Measurements from ENCODE around the gene P3H2.

P3H2 gene

GRCh38 chr3:189941679-189942078, 179.0 kb downstream of the P3H2 start:
- DNase-seq (ENCODE audit: extremely low read depth, low read depth): no peak

GRCh38 chr3:189941125-189941524, 179.6 kb downstream of the P3H2 start:
- TF ChIP-seq CTCF (IDR thresholded peaks at IDR 0.05; ENCODE audit: low read depth, low read length): no peak
- no peak for DNase-seq (ENCODE audit: extremely low read depth, low read depth)

More at GRCh38 chr3:189941679-189942078, 179.0 kb downstream of the P3H2 start:
- TF ChIP-seq CTCF (IDR thresholded peaks at IDR 0.05; ENCODE audit: low read depth, low read length): no peak

DNA sequence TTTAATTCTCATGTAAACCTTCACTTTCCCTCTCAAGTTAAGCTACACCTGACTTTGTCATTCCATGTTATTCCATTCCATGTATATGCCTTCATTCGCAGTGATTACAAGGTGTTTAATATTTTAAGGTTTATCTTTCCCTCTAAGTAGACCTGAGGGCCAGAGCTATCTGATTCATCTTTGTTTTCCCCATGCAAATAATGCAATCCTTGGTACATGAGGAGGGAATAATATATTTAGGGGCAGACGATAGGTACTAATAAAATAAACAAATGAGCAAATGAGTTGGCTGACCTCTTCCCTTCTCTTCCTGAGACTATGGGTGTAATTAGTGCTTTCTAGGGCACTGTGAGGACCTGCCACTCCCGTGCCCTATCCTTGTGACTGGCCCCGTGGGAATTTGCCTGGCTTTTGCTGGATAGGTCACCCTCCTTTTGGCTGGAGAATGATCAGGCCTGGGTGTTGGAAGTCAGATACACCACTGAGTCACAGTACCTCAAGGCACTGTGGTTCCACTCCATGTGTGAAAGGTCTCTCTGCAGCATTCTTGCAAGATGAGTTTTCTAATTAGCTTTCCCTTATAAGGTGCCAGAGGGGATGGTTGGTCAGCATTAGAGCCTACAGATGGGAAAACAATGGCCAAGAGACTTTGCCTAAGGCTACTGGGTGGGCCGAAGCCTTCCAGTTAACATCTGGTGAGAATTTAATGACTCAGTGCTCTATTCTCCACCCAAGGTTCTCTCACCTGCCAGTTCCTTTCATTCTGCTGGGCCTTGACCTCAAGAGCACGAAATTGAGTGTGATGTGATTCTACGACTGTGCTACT, 183.2 kb downstream of the P3H2 start:
- peak; percentile 89 for DNase-seq (ENCODE audit: extremely low read depth, low read depth)
- TF ChIP-seq CTCF (IDR thresholded peaks at IDR 0.05; ENCODE audit: low read depth, low read length): no peak

DNA sequence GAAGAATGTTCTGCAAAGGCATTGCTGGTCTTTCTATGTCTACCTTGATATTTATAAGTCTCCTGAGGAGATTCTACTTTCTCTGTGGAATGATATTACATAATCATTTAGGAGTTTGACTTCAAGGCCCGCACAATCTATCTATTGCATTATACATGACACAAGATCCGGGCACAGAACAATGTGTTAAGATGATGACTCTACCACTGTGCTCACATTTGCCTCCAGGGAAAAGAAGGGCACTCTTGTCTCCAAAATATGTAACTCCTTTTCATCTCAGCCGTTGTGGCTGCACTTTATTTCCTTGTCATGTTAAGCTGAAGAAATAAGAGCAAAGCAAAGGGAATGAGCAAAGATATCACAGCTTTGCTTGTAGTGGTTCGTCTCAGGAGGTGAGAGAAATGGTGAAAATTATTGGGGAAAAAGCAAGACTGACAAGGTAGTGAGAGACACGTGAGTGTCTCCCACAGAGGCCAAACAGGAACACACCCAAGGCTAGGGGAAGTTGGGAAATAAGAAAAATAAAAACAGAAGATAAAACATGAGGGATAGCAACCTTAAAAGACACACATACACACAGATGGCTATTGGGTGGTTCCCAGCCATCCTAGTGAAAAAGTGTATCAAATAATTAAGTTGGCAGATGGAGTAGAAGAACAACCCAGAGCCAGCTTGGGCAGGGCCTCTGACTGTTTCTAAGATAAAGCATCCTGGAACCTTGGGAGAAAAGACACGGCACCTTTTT, 184.3 kb downstream of the P3H2 start:
- DNase-seq (ENCODE audit: extremely low read depth, low read depth): no peak
- no peak for TF ChIP-seq CTCF (IDR thresholded peaks at IDR 0.05; ENCODE audit: low read depth, low read length)

- no peak for TF ChIP-seq CTCF (IDR thresholded peaks at IDR 0.05; ENCODE audit: low read depth, low read length)
- DNase-seq (ENCODE audit: extremely low read depth, low read depth): no peak
Observed at GRCh38 chr3:189927975-189928895, 192.5 kb downstream of the P3H2 start.

DNA sequence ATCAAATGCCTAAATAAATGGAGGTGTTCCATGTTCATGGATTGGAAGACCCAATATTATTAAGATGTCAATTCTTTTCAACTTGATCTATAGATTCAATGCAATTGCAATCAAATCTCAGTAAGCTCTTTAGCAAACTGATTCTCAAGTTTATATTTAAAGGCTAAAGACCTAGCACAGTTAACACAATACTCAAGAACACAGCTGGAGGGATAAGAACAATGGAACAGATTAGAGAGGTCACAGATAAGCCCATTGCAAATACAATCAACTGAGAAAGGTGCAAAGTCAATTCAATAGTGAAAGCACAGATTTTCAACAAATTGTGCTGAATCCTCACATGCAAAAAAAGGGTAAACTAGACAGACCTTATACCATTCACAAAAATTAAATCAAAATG, 198.9 kb downstream of the P3H2 start:
- DNase-seq (ENCODE audit: extremely low read depth, low read depth): no peak
- no peak for TF ChIP-seq CTCF (IDR thresholded peaks at IDR 0.05; ENCODE audit: low read depth, low read length)
